ENCODE results near the gene RECQL5. TPM values are rescaled to one million over a fixed set of nuclear protein-coding genes. Genes with fewer than 3 reads are reported as not detected.

Gene RECQL5
- total RNA-seq, 2 experiments from 2014 or later, result 90.0 to 139 TPM

GRCh38 chr17:75588596-75589011, 78.3 kb downstream of the RECQL5 start:
- 0 out of 2 replicates have a peak overlapping the region, but pooled peaks have one; percentile 34 for H2AFZ ChIP-seq (ENCODE audit: low read length)
- intact Hi-C loops (cut with micrococcal nuclease; ENCODE audit: unreplicated experiment), result loop anchor here (1.0 to 2.0 kb wide), 5 partner anchors 18 to 162 kb away; partner anchors contain the start of genes LLGL2 and TSEN54
- no peaks in the 10 kb centered on the region for H3K9me2 ChIP-seq (ENCODE audit: insufficient read depth, low read length)
- no peak overlapping the region for H3K27ac ChIP-seq (ENCODE audit: low read depth, low read length, poor library complexity, severe bottlenecking)
- TF ChIP-seq CTCF (conservative IDR thresholded peaks at IDR 0.05; ENCODE audit: low read length) (no peak), EZH2phosphoT487 (IDR thresholded peaks at IDR 0.05; ENCODE audit: borderline replicate concordance, low read depth, low read length) (no peak)
- H3K4me1 ChIP-seq (ENCODE audit: insufficient read depth, low read length, poor library complexity, severe bottlenecking), result peaks cover 31% of the 10 kb centered on the region
- peak overlapping the region; percentile 29 for H3K4me2 ChIP-seq (ENCODE audit: low read length)
- no peaks in the 10 kb centered on the region for H3K79me2 ChIP-seq (ENCODE audit: insufficient read depth, low read depth, low read length)
- no peak for DNase-seq (ENCODE audit: low spot score)
- CTCF ChIA-PET (ENCODE audit: unreplicated experiment), result no interaction called here
- no TSS peak for BruUV-seq (replicated peaks)
- POLR2A ChIA-PET, result interaction anchor here (0.6 kb wide), 1 partner anchor 219 kb away, joined by 3 read pairs; no protein-coding TSS in a partner anchor
- H3K4me3 ChIP-seq (ENCODE audit: low read depth, low read length, poor library complexity, severe bottlenecking), result peak overlapping the region; percentile 67
- no peaks in the 10 kb centered on the region for H4K20me1 ChIP-seq (ENCODE audit: insufficient read depth, low read length)
- no peaks in the 10 kb centered on the region for H3K9me3 ChIP-seq (ENCODE audit: low read length)
- H3K36me3 ChIP-seq (ENCODE audit: insufficient read depth, low read length), result no peaks in the 10 kb centered on the region

- intact Hi-C loops (cut with micrococcal nuclease; ENCODE audit: unreplicated experiment), result loop anchor here (2.0 kb wide), 2 partner anchors 17 to 63 kb away; partner anchors contain the start of gene LLGL2
Observed at GRCh38 chr17:75587675-75588595, 79.0 kb downstream of the RECQL5 start, which contains the start of gene MYO15B. Gene MYO15B (plus strand): TSS chr17:75587800. CDS start chr17:75588058, 258 bp downstream.

More at GRCh38 chr17:75587675-75588595, 79.0 kb downstream of the RECQL5 start, which contains the start of gene MYO15B:
- TF ChIP-seq EZH2phosphoT487 (IDR thresholded peaks at IDR 0.05; ENCODE audit: borderline replicate concordance, low read depth, low read length), result no peak
- peak; percentile 42 for TF ChIP-seq CTCF (conservative IDR thresholded peaks at IDR 0.05; ENCODE audit: low read length)
- Histone ChIP-seq H3K9me2 (ENCODE audit: insufficient read depth, low read length) (no peaks in the 10 kb centered on the region), H3K4me1 (ENCODE audit: insufficient read depth, low read length, poor library complexity, severe bottlenecking) (peaks cover 35% of the 10 kb centered on the region), H3K27ac (ENCODE audit: low read depth, low read length, poor library complexity, severe bottlenecking) (no peak within 1 kb of the TSS), H3K4me3 (ENCODE audit: low read depth, low read length, poor library complexity, severe bottlenecking) (no peak within 1 kb of the TSS), H3K4me2 (ENCODE audit: low read length) (peak within 1 kb of the TSS; percentile 29), H3K9me3 (ENCODE audit: low read length) (no peaks in the 10 kb centered on the region), H3K36me3 (ENCODE audit: insufficient read depth, low read length) (no peaks in the 10 kb centered on the region), H3K79me2 (ENCODE audit: insufficient read depth, low read depth, low read length) (no peaks in the 10 kb centered on the region), H2AFZ (ENCODE audit: low read length) (no peak within 1 kb of the TSS), H4K20me1 (ENCODE audit: insufficient read depth, low read length) (no peaks in the 10 kb centered on the region)
- POLR2A ChIA-PET, result no interaction called here
- CTCF ChIA-PET (ENCODE audit: unreplicated experiment), result no interaction called here
- no TSS peak for BruUV-seq (replicated peaks)
- DNase-seq (ENCODE audit: low spot score), result no peak
